PC-9 (cell line): Measurements from ENCODE around the gene PPP1R1C. TPM values are rescaled to one million over a fixed set of nuclear protein-coding genes. Genes with fewer than 3 reads are reported as not detected.

Experiments used
- BruUV-seq: library from RNA; stranded (reverse); fragments of 400-500 nt; replicated peaks from 2 replicates; lab custom pipeline; 2021; lab: Mats Ljungman, UMichigan
- CTCF ChIA-PET: fragments of 300-600 bp; sonication (Branson Sonifier 250); formaldehyde crosslinking; loops from one replicate; lab custom pipeline; 2022; ENCODE audit warnings: antibody characterized with exemption; lab: Charles Lee
- POLR2A ChIA-PET: fragments of 300-600 bp; sonication (Branson Sonifier 250); formaldehyde crosslinking; loops from one replicate; lab custom pipeline; 2022; ENCODE audit warnings: antibody characterized with exemption; ENCODE audit not compliant: unreplicated experiment; lab: Charles Lee
- DNase-seq, 2 experiments: peaks; one replicate each; pipeline versions ENCODE4 v3.0.0 to v3.0.0-alpha.2; 2015 to 2022; ENCODE audit warnings: mixed read lengths in 1 of 2
- H2AFZ ChIP-seq: fragments of 200-600 bp; sonication (generic); 2 replicates; pipeline ENCODE4 v1.8.1; 2017; ENCODE audit warnings: antibody characterized with exemption
- H3F3A ChIP-seq: fragments of 200-600 bp; sonication (generic); 2 replicates; pipeline ENCODE4 v1.8.1; 2017; ENCODE audit warnings: antibody characterized with exemption, mild to moderate bottlenecking, low read depth; ENCODE audit not compliant: insufficient read depth
- H3K27ac ChIP-seq: fragments of 200-600 bp; sonication (generic); 2 replicates; pipeline ENCODE4 v1.6.1; 2016; ENCODE audit warnings: mixed run types
- H3K27me3 ChIP-seq: fragments of 200-600 bp; sonication (generic); 2 replicates; pipeline ENCODE4 v1.6.1; 2016; ENCODE audit warnings: low read depth, mixed run types; ENCODE audit not compliant: insufficient read depth
- H3K36me3 ChIP-seq: fragments of 200-600 bp; sonication (generic); 2 replicates; pipeline ENCODE4 v1.6.1; 2016; ENCODE audit warnings: low read depth, mixed run types
- H3K4me1 ChIP-seq: fragments of 200-600 bp; sonication (generic); replicated peaks from 2 replicates; pipeline ENCODE4 v1.6.1; 2016; ENCODE audit warnings: mixed run types; ENCODE audit not compliant: insufficient read depth
- H3K4me2 ChIP-seq: fragments of 200-600 bp; sonication (generic); 2 replicates; pipeline ENCODE4 v1.6.1; 2017; ENCODE audit warnings: mixed run types
- H3K4me3 ChIP-seq: fragments of 200-600 bp; sonication (generic); 2 replicates; pipeline ENCODE4 v1.6.1; 2016; ENCODE audit warnings: mixed run types
- H3K79me2 ChIP-seq: fragments of 200-600 bp; sonication (generic); 2 replicates; pipeline ENCODE4 v1.6.1; 2017; ENCODE audit warnings: low read depth, mixed run types
- H3K9me2 ChIP-seq: fragments of 200-600 bp; sonication (generic); 2 replicates; pipeline ENCODE4 v1.8.1; 2017; ENCODE audit warnings: mild to moderate bottlenecking; ENCODE audit not compliant: insufficient read depth
- H3K9me3 ChIP-seq: fragments of 200-600 bp; sonication (generic); 2 replicates; pipeline ENCODE4 v1.8.1; 2016; ENCODE audit warnings: low read depth; ENCODE audit not compliant: insufficient read depth
- H4K20me1 ChIP-seq: fragments of 200-600 bp; sonication (generic); 2 replicates; pipeline ENCODE4 v1.8.1; 2017; ENCODE audit not compliant: insufficient read depth
- EZH2 ChIP-seq: fragments of 200-600 bp; sonication (generic); IDR thresholded peaks from 2 replicates; pipeline ENCODE4 v1.8.0; 2017; ENCODE audit warnings: antibody characterized with exemption, low read depth
- intact Hi-C: fragments of 100-400 bp; cut with micrococcal nuclease; formaldehyde crosslinking; loops from one replicate; pipeline ENCODE4 v1.10.0; 2022; ENCODE audit not compliant: unreplicated experiment
- total RNA-seq: library from RNA; stranded (reverse); gene quantifications from 2 replicates; pipeline ENCODE4 v1.2.3, GENCODE V29; 2021
- TF ChIP-seq, protein P1 (sequence below): fragments of 200-600 bp; sonication (generic); conservative IDR thresholded peaks from 2 replicates; pipeline ENCODE4 v1.6.1; 2017; ENCODE audit warnings: mixed run types, antibody characterized with exemption, mild to moderate bottlenecking, moderate library complexity

Gene PPP1R1C
- total RNA-seq, 1 experiment from 2014 or later: 27.5 TPM

GRCh38 chr2:182064019-182064778 lies 78.5 kb downstream of the PPP1R1C start:
- Histone ChIP-seq H2AFZ (peak overlapping the region; percentile 7; the same call in 1 of the 2 replicates), H3K9me2 (no peaks in the 10 kb centered on the region), H3K27me3 (no peaks in the 10 kb centered on the region), H3K27ac (no peak overlapping the region), H3K36me3 (no peaks in the 10 kb centered on the region), H3K9me3 (no peaks in the 10 kb centered on the region), H3K4me3 (no peak overlapping the region), H3K4me2 (no peak overlapping the region), H3K79me2 (no peaks in the 10 kb centered on the region), H4K20me1 (no peaks in the 10 kb centered on the region), H3K4me1 (peaks cover 17% of the 10 kb centered on the region), H3F3A (peaks cover 14% of the 10 kb centered on the region)
- BruUV-seq: no TSS peak
- no peak for DNase-seq
- no peak for TF ChIP-seq EZH2
- TF ChIP-seq, protein P1, sequence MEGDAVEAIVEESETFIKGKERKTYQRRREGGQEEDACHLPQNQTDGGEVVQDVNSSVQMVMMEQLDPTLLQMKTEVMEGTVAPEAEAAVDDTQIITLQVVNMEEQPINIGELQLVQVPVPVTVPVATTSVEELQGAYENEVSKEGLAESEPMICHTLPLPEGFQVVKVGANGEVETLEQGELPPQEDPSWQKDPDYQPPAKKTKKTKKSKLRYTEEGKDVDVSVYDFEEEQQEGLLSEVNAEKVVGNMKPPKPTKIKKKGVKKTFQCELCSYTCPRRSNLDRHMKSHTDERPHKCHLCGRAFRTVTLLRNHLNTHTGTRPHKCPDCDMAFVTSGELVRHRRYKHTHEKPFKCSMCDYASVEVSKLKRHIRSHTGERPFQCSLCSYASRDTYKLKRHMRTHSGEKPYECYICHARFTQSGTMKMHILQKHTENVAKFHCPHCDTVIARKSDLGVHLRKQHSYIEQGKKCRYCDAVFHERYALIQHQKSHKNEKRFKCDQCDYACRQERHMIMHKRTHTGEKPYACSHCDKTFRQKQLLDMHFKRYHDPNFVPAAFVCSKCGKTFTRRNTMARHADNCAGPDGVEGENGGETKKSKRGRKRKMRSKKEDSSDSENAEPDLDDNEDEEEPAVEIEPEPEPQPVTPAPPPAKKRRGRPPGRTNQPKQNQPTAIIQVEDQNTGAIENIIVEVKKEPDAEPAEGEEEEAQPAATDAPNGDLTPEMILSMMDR: no peak
- intact Hi-C loops: no loop called here
- ChIA-PET POLR2A (no interaction called here), CTCF (no interaction called here)

- Histone ChIP-seq H3K27ac (no peak overlapping the region), H3K9me3 (no peaks in the 10 kb centered on the region), H3K79me2 (no peaks in the 10 kb centered on the region), H3K9me2 (no peaks in the 10 kb centered on the region), H2AFZ (no peak overlapping the region), H4K20me1 (no peaks in the 10 kb centered on the region), H3F3A (peaks cover 16% of the 10 kb centered on the region), H3K27me3 (no peaks in the 10 kb centered on the region), H3K4me1 (peaks cover 23% of the 10 kb centered on the region), H3K36me3 (no peaks in the 10 kb centered on the region), H3K4me3 (no peak overlapping the region), H3K4me2 (no peak overlapping the region)
- POLR2A ChIA-PET: interaction anchor here (0.7 kb wide), 1 partner anchor 298 kb away, joined by 4 read pairs; no protein-coding TSS in a partner anchor
- no TSS peak for BruUV-seq
- intact Hi-C loops: no loop called here
- no peak for TF ChIP-seq EZH2
- TF ChIP-seq, protein P1: no peak
- no peak for DNase-seq
- CTCF ChIA-PET: no interaction called here
Measured at GRCh38 chr2:182066400-182067087, 80.9 kb downstream of the PPP1R1C start.

- ChIA-PET POLR2A (no interaction called here), CTCF (no interaction called here)
- Histone ChIP-seq H3K4me1 (peaks cover 23% of the 10 kb centered on the region), H2AFZ (no peak overlapping the region), H3F3A (peaks cover 16% of the 10 kb centered on the region), H3K4me2 (no peak overlapping the region), H3K79me2 (no peaks in the 10 kb centered on the region), H4K20me1 (no peaks in the 10 kb centered on the region), H3K27ac (no peak overlapping the region), H3K9me3 (no peaks in the 10 kb centered on the region), H3K27me3 (no peaks in the 10 kb centered on the region), H3K4me3 (no peak overlapping the region), H3K36me3 (no peaks in the 10 kb centered on the region), H3K9me2 (no peaks in the 10 kb centered on the region)
- BruUV-seq: no TSS peak
- TF ChIP-seq EZH2: no peak
- TF ChIP-seq, protein P1: no peak
- intact Hi-C loops: no loop called here
- DNase-seq: no peak
Measured at GRCh38 chr2:182067393-182067792, 81.7 kb downstream of the PPP1R1C start.
